Left ventricle myocardium inferior (tissue), 1 donor: ENCODE results near the gene ALPK1. TPM values are rescaled to one million over a fixed set of nuclear protein-coding genes. Genes with fewer than 3 reads are reported as not detected.
A peak's percentile ranks its signal among the peaks of the same experiment; 100 is the strongest.

Experiments
- DNase-seq: peaks from one replicate; pipeline ENCODE4 v3.0.0-alpha.2; 2020
- H3K27ac ChIP-seq: fragments of 200-600 bp; replicated peaks from 2 replicates; pipeline ENCODE4 v1.8.0; 2021
- H3K27me3 ChIP-seq: fragments of 200-600 bp; 2 replicates; pipeline ENCODE4 v1.8.0; 2021; ENCODE audit warnings: low read depth
- H3K36me3 ChIP-seq: fragments of 200-600 bp; 2 replicates; pipeline ENCODE4 v1.8.0; 2021
- H3K4me1 ChIP-seq: fragments of 200-600 bp; 2 replicates; pipeline ENCODE4 v1.8.0; 2021
- H3K4me3 ChIP-seq: fragments of 200-600 bp; 2 replicates; pipeline ENCODE4 v1.8.0; 2021; ENCODE audit warnings: mild to moderate bottlenecking, moderate library complexity
- H3K9me3 ChIP-seq: fragments of 200-600 bp; replicated peaks from 2 replicates; pipeline ENCODE4 v1.8.0; 2021
- intact Hi-C: fragments of 100-400 bp; cut with micrococcal nuclease; formaldehyde crosslinking; loops from one replicate; pipeline ENCODE4 v1.11.0; 2022
- total RNA-seq: library from RNA; stranded (reverse); fragmentation: NEBNext Ultra II Directional; extraction: Animal tissue kit (Norgen Biotek cat#: 25700); gene quantifications from one replicate; pipeline ENCODE4 v1.2.1, GENCODE V29; 2021
- TF ChIP-seq, protein P1 (sequence below): fragments of 200-600 bp; IDR thresholded peaks from 2 replicates; pipeline ENCODE4 v1.8.0; 2021; ENCODE audit warnings: antibody characterized with exemption, mild to moderate bottlenecking, borderline replicate concordance
- donor health status: DM: no; HTN: yes; CAD: no; lungs with severe emphysema.

Gene ALPK1
- total RNA-seq, 1 donor from 2014 or later: 3.1 TPM

DNA sequence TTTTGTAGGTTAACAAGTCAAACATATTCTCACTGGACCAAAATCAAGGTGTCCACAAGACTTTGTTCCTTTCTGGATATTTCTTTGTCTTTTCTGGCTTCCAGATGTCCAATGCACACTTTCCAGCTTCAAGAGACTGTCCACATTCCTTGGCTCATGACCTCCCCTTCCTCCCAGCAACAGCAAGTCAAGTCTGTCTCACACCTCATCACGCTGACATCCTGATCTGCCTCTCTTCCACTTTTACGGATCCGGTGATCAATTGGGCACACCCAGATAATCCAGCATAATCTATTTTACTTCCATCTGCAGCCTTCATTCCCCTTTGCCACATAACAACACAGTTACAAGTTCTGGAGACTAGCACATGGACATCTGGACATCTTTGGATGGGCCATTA, 21.1 kb upstream of the ALPK1 start:
- no peak overlapping the region for H3K4me3 ChIP-seq
- no peaks in the 10 kb centered on the region for H3K9me3 ChIP-seq
- peaks cover 3% of the 10 kb centered on the region for H3K36me3 ChIP-seq
- no peaks in the 10 kb centered on the region for H3K27me3 ChIP-seq
- peaks cover 31% of the 10 kb centered on the region for H3K4me1 ChIP-seq
- H3K27ac ChIP-seq: peak overlapping the region; percentile 85
- TF ChIP-seq, protein P1, sequence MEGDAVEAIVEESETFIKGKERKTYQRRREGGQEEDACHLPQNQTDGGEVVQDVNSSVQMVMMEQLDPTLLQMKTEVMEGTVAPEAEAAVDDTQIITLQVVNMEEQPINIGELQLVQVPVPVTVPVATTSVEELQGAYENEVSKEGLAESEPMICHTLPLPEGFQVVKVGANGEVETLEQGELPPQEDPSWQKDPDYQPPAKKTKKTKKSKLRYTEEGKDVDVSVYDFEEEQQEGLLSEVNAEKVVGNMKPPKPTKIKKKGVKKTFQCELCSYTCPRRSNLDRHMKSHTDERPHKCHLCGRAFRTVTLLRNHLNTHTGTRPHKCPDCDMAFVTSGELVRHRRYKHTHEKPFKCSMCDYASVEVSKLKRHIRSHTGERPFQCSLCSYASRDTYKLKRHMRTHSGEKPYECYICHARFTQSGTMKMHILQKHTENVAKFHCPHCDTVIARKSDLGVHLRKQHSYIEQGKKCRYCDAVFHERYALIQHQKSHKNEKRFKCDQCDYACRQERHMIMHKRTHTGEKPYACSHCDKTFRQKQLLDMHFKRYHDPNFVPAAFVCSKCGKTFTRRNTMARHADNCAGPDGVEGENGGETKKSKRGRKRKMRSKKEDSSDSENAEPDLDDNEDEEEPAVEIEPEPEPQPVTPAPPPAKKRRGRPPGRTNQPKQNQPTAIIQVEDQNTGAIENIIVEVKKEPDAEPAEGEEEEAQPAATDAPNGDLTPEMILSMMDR: no peak
- no peak for DNase-seq
- intact Hi-C loops: no loop called here

DNA sequence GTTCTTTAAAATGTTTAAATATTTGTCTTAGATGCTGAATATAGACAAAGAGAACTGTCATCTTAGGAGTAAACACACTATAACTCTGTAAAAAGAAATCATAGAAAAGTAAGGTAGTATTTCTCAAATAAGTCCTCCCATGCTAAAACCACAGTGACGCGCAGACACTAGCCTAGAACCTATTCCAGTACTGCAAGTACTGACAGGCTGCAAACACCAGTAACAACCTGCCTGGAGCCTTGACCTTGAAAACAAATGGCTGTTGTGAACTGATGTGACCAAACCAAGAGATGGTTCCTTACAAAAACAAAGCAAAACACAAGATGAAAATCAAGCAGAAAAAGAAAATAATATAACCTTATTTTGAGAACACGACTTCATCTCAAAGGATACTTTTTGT, 19.9 kb upstream of the ALPK1 start:
- Histone ChIP-seq H3K9me3 (no peaks in the 10 kb centered on the region), H3K4me3 (no peak overlapping the region), H3K27ac (peak overlapping the region; percentile 85), H3K36me3 (peaks cover 3% of the 10 kb centered on the region), H3K4me1 (peaks cover 32% of the 10 kb centered on the region), H3K27me3 (no peaks in the 10 kb centered on the region)
- no peak for DNase-seq
- TF ChIP-seq, protein P1: no peak
- intact Hi-C loops: no loop called here

DNA sequence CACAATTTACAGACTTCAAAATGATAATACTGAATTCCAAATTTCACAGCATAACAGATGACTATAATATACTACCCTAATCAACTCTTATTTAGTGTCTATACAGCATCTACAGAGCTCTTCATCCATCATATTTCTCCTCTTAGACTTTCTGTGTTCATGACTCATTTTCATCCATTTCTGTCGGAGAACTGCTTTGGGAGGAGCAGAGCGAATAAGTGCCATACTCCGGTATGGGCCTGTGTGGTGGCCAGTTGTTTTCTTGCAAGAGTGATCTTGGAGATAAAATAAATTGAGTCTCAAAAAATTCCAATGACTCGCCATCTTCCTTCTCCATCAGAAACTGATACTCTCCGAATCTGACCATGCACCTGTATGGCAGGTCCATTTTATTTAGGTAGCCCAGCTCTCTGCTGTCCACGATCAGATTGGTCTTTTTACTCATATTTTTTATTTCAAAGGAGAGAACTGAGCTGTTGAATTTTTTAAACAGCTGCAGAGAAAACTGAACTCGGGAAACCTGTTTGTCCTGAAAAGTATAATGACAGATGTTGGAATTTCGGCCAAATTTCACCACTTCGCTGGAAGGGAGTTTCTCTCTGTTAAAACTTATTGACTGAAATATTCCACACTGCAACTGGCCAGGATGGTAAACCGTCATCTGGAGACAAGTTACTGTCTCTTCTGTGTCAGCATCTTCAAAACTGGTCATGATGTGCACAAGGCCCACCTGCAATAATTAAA, 19.3 kb upstream of the ALPK1 start:
- H3K27me3 ChIP-seq: no peaks in the 10 kb centered on the region
- no peaks in the 10 kb centered on the region for H3K9me3 ChIP-seq
- TF ChIP-seq, protein P1: no peak
- H3K36me3 ChIP-seq: peaks cover 3% of the 10 kb centered on the region
- peak overlapping the region; percentile 85 for H3K27ac ChIP-seq
- DNase-seq: no peak
- intact Hi-C loops: no loop called here
- no peak overlapping the region for H3K4me3 ChIP-seq
- H3K4me1 ChIP-seq: peaks cover 38% of the 10 kb centered on the region

DNA sequence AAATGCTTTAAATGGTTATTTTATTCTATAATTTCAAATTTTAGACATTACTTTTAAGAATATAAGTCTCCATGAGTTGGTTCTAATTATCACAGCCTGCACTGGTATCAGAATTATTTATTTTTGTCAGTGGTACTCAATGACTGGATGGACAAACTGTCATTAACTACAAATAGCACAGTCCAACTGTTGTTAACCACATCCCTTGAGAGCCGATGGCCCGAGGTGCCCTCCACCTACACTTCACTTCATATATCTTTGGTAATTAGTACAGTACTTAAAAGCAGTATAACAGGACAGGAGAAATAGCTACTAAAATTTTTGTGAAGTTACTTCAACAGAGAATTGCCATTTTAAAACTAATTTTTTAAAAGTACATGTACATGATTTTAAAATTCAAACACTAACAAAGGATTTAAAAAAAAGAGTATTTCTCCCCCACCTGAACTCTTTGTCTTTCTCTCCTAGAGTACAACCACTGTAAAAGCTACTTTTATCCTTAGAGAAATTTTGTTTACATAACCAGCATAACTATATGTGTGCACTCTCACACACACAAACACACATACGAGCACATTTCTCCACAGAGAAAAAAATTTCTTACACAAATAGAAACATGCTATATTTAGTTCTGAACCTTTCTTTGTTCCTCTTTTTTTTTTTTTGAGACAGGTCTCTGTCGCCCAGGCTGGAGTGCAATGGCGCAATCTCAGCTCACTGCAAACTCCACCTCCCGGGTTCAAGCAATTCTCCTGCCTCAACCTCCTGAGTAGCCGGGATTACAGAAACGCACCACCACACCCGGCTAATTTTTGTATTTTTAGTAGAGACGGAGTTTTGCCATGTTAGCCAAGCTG, 17.9 kb upstream of the ALPK1 start:
- peaks cover 52% of the 10 kb centered on the region for H3K4me1 ChIP-seq
- peak overlapping the region; percentile 53 for H3K4me3 ChIP-seq
- H3K36me3 ChIP-seq: peaks cover 3% of the 10 kb centered on the region
- H3K27me3 ChIP-seq: no peaks in the 10 kb centered on the region
- intact Hi-C loops: no loop called here
- DNase-seq: no peak
- H3K9me3 ChIP-seq: no peaks in the 10 kb centered on the region
- peak overlapping the region; percentile 85 for H3K27ac ChIP-seq
- TF ChIP-seq, protein P1: no peak

DNA sequence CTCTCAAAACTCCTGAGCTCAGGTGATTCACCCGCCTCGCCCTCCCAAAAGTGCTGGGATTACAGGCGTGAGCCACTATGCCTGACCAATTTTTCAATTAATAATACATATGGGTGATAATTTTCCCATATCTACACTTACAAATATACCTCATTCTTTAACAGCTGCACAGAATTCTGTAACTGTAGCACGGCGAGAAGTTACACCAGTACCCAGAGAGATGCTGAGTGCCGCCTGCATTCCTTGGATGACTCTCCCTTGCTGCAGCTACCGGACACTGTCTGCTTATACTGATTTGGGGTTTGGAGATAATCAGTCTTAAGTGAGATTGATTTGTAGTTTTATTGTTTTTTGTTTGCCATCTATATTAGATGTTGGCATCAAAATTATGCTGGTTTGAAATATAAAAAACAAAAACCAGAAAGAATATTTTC, 17.3 kb upstream of the ALPK1 start:
- TF ChIP-seq, protein P1: no peak
- peak overlapping the region; percentile 85 for H3K27ac ChIP-seq
- H3K27me3 ChIP-seq: no peaks in the 10 kb centered on the region
- H3K36me3 ChIP-seq: peaks cover 3% of the 10 kb centered on the region
- H3K4me3 ChIP-seq: peak overlapping the region; percentile 53
- H3K4me1 ChIP-seq: peaks cover 56% of the 10 kb centered on the region
- no peaks in the 10 kb centered on the region for H3K9me3 ChIP-seq
- no peak for DNase-seq
- intact Hi-C loops: no loop called here
